Dermis microvascular lymphatic vessel endothelial cell (primary cell): Measurements from ENCODE around the gene SBF2. TPM values are rescaled to one million over a fixed set of nuclear protein-coding genes. Genes with fewer than 3 reads are reported as not detected.

Experiments used
- DNase-seq, 2 donors: peaks; one replicate each; pipeline versions ENCODE4 v3.0.0 to v3.0.0-alpha.2; 2010; ENCODE audit warnings: low read depth in 2 of 2
- total RNA-seq: library from RNA; depleted of rRNA; stranded (reverse); fragments of >200 nt; gene quantifications from 2 replicates; pipeline ENCODE4 v1.2.1, GENCODE V29; 2014

SBF2 gene
- total RNA-seq, 1 donor from 2014 or later: 31.7 TPM

- DNase-seq: no peak
These were observed 517.8 kb downstream of the SBF2 start for GRCh38 chr11:9776203-9776602.

- DNase-seq: no peak
These were observed 518.6 kb downstream of the SBF2 start for GRCh38 chr11:9775398-9775779.

DNA sequence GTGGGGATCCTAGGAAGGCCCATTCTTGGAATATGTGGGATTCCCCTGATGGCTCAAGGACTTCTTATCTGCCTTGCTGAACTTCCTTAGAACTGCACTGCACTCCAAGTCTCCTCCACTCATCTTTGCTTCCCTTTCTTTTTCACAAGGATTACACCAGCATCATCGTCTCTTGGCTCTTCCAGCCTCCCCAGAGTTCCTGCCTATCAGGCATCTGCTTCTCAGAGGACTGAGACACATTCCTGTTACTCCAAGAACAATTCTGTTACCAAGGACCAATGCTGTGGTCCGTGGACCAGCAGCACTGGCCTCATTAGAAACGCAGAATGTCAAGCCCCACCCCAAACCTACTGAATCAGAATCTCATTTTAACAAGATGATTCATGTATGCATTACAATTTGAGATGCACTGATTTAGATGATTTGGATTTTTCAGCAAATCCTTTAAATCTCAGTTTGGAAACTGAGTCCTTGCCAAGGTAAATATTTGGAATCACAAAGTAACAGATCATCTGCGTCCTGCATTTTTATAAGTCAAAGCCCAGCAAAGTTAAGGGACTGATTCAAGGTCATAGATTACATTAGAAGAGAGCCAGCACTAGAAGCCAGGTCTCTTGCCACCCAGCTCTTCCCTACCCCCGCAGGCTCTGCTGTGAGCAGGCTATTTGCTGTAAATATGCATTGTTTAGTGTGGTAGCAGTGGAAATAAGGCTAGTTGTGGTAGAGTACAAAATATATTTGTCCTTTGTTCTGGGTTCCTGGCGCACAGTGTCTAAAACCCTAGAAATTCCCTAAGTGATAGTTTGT is 519.2 kb downstream of the SBF2 start:
- DNase-seq: peak in 1 of 2 donors; percentile 49

GRCh38 chr11:9774109-9774508 is 519.9 kb downstream of the SBF2 start:
- no peak for DNase-seq

DNA sequence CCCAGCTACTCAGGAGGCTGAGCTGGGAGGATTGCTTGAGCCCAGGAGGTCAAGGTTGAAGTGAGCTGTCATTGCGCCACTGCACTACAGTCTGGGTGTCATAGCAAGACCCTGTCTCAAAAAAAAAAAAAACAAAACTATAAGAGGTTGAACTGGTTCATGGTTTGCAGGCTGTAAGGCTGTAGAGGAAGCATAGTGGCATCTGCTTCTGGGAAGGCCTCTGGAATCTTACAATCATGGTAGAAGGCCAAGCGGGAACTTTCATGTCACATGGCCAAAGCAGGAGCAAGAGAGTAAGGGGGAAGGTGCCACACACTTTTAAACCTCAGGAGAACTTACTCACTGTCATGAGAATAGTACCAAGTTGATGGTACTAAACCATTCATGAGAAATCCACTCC is 520.5 kb downstream of the SBF2 start:
- DNase-seq: no peak

- DNase-seq: no peak
These were observed 521.8 kb downstream of the SBF2 start for GRCh38 chr11:9772218-9772617.

DNA sequence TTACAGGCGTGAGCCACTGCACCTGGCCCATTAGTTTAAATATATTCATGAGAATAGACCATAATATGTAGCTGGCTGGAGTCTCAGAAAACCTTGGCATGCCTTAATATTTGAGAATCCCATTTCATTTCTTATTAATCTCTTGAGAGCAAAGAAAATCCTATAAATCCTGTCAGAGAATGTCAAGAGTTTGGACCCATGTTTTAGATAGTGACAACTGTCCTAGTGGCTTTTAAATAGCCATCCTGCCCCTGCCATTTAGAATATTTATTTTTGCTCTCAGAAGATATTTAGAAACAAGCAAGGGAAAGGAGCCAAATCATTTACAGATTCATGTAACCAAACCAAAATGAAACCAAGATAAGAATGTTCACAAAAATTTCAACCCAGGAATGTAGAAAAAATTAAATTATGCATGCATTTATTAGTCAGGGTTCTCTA is 522.9 kb downstream of the SBF2 start:
- DNase-seq: no peak

GRCh38 chr11:9769621-9770020 is 524.4 kb downstream of the SBF2 start:
- no peak for DNase-seq

GRCh38 chr11:9765320-9766101 is 528.5 kb downstream of the SBF2 start:
- peak; percentile 87 to 94 for DNase-seq

GRCh38 chr11:9763301-9763700 is 530.7 kb downstream of the SBF2 start:
- DNase-seq: no peak

- DNase-seq: no peak
These were observed 531.5 kb downstream of the SBF2 start for GRCh38 chr11:9762531-9762930.

DNA sequence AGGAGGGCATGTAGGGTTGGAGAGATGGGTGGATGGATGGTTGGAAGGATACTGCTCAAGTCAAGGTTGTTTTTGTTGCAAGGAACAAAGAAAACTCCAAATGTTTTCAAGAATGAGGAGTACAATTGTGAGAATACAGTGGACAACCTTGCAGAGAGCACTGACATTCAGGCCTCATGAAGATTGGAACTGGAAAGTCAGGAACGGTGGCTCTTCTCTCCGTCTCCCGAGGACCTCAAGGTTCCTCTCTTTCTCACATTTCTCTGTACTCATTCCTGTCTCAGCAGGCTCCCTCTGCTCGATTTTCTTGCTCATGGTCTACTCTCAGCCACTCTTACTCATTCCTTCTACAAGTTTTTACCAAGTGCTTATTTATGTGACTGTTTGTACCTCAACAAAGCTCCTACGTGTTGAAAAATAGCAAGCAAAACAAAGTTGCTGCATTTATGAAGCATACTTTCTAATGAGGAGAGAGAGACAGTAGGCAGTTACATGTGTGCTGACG is 532.5 kb downstream of the SBF2 start:
- DNase-seq: no peak

DNA sequence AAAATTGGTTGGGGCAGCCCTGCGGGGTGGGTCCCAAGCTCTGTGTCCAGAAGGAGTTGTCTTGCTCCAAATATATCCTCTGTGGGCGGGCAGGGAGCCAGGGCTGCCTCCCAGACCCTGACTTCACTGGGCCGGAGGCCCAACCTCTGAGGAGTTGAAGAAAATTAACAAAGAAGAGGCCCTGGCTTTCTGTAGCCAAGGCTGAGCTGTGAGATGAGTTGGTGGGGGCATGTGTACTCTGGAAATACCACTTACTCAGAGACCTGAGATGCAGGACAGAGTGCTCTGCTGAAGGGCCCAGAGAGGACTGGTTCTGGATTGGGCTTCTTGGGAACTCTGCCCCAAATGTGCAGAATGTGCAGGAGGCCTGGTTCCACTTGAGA is 533.8 kb downstream of the SBF2 start:
- peak in 1 of 2 donors; percentile 33 for DNase-seq

DNA sequence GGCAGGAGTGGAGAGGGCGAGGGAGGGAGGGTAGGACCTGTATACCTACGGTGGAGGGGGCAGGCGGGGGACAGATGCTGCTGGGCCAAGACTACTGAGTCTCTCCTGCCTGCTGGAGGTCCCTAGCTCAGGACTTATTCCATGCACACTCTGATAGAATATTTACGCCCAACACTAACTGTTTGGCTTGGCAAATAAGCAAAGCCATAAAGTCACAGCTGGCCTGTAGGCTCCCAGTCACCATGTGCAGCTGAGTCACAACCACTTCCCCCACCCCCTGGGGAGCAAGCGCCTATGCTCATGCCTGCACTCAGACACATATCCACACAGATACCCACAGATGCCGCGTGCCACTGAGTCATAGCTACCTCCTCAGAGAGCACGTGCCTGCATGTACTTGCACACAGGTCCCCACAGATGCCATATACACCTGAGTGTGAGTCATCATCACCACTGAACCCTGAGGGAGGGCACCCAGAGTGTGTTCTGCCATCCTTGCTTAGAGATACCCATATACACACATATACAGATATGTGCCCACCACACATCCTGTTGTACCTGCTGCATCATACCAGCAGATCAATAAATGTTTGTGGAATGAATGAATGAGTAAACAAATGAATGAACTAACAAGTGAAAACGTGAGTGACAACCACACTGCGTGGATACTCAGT is 534.4 kb downstream of the SBF2 start:
- peak; percentile 97 to 100 for DNase-seq

DNA sequence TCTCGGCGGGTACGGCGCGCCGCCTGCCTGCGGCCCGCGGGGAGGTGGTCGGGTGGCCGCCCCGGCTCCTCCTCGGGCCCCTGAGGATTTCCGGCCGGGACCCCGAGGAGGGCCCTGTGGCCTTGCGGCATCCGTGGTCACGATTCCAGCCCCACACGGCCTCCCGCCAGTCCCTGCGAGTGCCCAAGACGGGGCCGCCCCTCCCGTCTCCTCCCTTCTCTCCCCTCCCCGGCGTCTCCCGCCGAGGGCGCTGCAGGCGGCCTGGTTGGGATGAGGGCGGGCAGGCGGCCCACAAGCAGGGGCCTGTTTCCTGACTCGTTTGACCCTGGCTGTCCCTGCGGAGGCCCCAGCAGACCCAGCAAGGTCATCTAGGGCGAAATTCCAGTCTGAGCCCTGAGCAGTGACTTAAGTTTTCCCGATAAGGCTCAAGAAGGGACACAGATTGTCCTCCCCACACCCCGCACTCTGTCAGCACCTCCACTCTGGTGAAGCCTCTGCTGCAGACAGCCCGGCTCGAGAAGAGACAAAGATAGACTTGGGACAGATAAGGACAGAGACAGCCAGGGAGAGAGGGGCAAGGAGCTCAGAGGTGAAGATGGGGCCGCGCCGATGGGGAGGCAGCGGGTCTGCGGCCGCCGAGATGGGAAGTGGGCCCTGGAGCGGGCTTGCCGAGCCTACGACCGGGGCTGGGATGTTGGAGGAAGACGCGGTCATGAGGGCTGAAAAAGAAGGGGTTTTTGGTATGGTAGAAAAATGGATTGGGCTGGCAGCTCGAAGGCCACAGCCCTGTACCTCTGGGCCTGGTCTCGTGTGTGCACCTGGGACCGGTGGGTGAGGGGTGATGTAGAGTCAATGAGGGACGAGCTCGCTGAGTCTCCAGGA is 535.1 kb downstream of the SBF2 start:
- DNase-seq: peak; percentile 43 to 93

DNA sequence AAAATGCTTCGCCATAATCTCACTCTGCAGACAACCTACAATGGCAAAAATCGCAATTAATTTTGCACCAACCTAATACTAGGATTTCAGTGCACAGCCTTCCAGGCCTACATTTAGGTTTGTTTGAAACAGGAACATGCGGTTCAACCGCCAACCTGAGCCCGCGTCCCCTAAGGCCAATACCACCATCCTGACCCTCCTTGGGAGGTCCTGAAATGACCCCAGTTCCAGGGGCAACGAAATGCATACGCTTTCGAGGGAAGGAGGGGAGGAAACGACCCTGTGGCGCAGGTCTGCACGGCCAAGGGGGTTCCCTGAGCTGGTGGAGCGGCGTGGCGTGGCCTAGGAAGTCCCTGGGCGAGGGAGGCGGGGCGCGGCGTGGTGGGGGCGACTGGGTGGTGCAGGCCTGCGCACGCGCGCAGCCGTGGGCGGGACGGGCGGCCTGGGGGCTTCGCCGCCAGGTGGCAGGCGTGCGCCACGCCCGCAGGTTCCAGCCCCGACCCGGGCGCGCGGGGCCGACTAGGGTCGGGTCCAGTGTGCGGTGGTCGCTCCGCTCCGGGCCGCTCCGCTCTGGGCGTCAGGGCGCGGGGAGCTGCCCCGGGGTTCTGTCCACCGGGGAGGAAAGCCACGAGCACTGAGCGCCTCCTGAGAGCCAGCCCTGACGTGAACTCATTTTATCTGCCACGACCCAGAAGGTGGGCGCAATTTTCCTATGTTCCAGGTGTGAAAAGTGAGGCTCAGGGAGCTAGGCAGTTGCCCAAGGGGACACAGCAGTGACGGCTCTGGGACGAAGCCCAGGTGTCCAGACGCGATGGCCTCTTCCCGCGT is 536.0 kb downstream of the SBF2 start:
- DNase-seq: peak; percentile 43 to 83

DNA sequence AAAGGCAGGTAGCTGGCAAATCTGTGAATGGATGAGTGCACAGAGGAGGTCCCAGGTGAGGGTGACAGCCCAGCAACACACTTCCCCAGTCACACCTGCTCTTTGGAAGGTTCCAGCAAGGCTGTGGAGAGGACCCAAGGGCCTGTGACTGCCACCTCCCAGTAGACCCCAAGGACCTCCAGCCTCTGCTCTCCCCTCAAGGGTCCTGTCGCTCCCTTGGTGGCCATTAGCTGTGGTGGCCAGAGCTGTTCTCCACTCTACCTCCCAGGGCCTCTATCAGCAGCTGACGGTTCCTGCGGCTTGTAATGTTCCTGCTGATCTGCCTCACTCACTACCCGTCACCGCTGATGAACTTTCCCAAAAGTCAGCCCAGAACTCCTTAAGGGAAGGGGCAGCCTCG is 537.1 kb downstream of the SBF2 start:
- no peak for DNase-seq

GRCh38 chr11:9756461-9756860 is 537.6 kb downstream of the SBF2 start:
- DNase-seq: no peak

- DNase-seq: peak in 1 of 2 donors; percentile 50
These were observed 538.3 kb downstream of the SBF2 start for GRCh38 chr11:9755561-9756185.

DNA sequence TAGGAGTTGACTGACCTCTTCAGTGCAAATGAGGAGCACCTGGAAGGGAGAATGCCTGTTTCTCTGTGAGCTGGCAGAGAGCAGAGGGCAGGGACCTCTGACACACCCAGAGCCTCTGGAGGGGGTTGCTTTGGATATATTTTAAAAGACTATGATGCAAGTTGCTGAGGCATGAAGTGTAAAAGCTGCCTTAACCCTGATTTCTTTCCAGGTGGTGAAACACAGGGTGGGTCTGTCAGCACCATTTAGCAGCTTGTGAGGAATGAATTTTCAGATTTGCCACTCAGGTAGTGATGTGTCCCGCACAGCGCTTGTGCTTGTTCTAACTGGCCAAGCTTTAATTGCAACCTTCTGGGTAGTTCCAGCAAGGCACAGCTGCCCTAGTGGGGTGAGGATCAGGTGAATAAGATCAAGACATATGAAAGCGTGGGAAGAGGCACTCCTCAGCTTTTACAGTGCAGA is 540.0 kb downstream of the SBF2 start:
- no peak for DNase-seq
